GM21737 (cell line): ENCODE measurements around the gene LARP6.

Experiments used
- ATAC-seq: cut with Tn5 transposase; IDR thresholded peaks from one replicate; pipeline ENCODE4 v1.9.1; 2021; ENCODE audit warnings: mild to moderate bottlenecking, moderate library complexity; ENCODE audit not compliant: unreplicated experiment

LARP6 gene

GRCh38 chr15:70796516-70797310 is 57.2 kb downstream of the LARP6 start:
- ATAC-seq, result no peak

DNA sequence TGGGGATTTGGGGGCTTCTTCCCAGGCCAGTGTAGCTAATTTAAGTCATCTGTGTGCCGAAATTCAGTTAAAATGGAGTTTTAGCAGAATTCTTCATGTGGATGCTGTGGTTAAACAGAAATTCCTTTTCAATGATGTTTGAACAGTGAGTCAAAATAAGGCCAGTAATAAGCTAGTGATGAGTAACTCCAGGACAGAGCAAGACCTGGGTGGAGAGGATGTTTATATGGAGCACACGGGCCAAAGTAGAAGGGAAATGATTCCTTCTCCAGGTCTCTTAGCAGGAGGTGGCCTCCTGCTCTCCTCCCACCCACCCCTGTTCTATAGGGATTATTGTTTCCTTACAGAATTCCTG is 58.7 kb downstream of the LARP6 start:
- ATAC-seq, result no peak

DNA sequence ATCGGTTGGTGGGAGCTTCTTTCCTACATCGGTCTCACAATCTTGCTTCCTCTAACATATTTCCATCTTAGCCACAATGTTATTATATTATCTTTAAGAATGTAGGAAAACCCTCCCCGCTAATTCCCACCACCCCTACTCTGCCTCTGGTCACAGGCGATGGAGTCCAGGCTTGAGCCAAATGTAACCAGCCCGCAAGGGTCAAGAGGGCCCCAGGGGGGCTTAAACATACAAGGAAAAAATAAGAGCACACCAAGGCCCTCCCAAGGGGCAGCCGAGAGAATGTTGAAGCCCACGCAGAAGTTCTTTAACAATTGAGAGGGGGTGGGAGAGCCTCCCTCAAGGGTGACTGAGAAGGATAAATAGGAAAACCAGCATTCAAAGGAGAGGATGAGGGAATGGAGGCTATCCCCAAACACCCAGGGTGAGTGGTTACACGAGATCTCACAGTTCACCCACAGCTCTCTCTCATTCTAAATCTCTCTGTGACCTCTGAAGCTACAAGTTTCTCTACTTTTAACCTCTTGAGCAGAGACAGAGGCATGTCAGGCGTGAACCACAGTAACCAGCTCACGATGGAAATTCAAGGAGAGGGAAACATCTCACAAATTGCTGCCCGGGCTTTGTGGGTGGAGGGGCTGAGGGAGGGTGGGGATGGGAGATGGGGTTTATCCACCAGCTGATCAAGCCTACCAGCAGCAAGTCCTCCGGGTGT is 59.2 kb downstream of the LARP6 start:
- no peak for ATAC-seq

DNA sequence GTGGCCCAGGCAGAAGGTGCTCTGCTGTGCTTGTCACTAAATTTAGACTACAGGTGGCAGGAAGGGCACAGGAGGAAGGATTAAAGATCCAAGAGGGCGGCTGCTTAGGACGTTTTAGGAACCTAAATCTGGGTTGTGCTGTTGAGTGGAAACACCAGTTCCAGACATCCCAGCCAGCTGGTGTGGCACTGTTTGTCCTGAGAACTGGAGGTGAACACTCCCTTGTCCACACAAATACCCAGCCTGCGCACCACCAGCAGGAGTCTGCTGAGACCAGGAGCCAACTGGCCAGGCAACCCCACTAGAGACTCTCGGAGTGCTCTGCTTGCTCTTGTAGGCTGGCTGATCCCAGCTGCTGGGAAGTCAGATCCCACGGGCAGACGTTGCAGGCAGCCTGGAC is 60.3 kb downstream of the LARP6 start:
- ATAC-seq, result no peak

DNA sequence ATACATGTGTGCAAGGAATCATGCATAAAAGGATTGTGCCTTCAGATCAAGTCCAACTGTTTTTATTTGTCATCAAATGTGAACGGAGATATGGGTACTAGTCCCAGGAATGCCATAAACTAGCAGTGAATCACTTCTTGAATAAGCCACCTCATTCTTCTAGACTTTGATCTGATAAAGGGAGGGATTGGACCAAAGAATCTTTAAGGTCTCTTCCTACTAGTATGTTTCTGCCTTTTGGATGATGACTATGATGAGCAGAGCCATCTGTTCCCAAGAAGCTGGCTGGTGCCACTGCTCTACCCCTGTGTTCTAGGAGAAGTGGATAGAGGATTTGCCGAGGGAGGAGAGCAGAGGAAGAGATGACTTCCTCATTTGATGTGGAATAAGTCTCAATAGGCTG is 61.8 kb downstream of the LARP6 start:
- no peak for ATAC-seq

DNA sequence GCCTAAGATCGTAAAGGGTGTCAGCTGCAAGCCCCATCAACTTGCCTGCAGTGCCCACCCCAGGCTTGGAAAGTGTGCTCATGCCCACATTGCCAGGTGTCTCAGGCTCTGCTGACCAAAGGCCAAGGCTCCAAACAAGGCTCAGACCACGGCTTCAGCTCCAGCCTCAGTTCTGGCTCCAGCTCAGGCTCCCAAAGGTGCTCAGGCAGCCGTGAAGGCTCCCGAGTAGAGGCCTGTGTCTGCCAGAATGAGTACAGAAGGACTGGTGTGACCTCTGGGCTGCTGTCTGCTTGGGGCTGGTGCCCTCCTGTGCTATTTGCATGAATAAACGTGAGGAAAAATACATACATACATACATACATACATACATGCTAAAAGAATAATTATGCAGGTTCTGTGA is 62.7 kb downstream of the LARP6 start:
- ATAC-seq, result no peak

GRCh38 chr15:70789213-70789612 is 64.7 kb downstream of the LARP6 start:
- no peak for ATAC-seq

DNA sequence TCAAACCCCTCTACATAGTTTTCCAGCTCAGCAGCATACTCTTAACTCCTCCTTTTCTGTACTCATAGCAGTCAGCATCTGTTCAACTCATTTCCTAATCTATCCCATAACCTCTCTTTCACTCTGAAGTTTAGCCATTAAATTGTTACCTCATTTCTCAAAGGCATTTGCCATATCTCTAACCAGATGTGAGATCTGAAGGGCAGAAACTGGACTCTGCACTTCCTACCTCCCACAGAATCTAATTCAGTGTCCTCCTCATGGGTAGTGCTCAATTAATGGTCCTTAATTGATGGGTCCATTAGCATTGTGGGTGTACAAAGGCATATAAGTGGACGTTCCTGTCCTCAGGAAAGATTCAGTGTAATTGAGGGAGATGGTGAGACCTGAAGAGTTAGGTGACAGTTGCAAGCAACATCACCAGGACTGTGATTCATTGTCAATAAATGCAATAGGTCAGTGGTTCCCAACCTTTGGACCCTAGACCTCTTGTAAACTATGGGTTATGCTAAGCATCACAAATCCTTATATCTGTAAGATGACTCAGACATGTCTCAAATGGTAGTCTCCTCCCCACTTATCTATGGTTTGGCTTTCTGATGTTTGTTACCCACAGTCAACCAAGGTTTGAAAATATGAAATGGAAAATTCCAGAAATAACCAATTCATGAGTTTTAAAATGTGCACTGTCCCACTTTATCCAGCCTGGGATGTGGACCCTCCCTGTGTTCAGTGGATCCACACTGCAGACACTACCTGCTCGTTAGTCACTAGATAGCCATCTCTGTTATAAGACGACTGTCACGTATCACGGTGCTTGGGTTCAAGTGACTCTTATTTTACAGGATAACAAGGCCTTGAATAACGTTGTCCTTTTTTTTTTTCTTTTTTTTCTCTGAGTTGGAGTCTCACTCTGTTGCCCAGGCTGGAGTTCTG is 65.6 kb downstream of the LARP6 start:
- no peak for ATAC-seq

DNA sequence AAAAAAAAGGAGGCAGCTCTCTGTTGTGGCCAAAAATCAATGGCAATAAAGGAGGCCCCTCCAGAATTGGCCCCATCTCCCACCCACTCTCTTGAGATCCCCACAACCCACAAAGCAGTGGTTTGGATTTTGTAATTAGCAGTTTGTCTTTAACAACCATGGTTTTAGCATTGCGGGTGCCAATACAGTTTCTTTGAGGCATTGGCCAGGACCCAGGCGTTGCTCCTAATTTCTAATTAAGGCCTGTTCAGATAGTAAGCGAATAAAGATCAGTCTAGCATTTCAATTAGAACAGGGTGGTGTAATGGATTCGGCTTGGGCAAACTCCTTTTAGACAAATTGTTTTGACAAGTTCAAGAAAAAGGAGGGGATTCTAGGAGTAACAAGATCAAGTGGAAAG is 67.0 kb downstream of the LARP6 start:
- no peak for ATAC-seq

DNA sequence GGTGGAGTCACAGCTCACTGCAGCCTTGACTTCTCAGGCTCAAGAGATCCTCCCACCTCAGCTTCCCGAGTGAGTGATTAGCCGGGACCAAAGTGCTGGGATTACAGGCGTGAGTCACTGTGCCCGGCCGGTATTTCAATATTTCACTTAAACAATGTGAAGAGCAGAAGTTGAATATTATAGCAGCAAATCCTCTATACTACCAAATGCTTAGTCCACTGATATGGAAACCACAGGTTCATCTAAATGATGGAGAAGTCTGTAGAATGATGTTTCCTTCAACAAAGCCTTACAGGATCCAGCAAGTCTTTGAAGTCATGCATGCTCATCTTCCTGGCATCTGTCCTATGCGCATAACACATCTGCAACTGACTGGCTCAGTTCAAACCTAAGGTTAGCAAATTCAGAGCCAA is 70.3 kb downstream of the LARP6 start:
- ATAC-seq, result no peak

GRCh38 chr15:70783041-70783440 is 70.9 kb downstream of the LARP6 start:
- ATAC-seq, result no peak

GRCh38 chr15:70781236-70781635 is 72.7 kb downstream of the LARP6 start:
- ATAC-seq, result no peak
